Fibroblast of lung (primary cell): ENCODE measurements around the gene EPHB6.

ENCODE experiments used
- EZH2 ChIP-seq: IDR thresholded peaks from 2 replicates; pipeline ENCODE4 v1.5.1; 2012; ENCODE audit warnings: low read length, control low read depth, mild to moderate bottlenecking; ENCODE audit errors: missing control alignments
- TF ChIP-seq, protein P1 (sequence below), 2 donors: IDR thresholded peaks in 1 of 2; conservative IDR thresholded peaks in 1 of 2; 1 replicate in 1 of 2; 2 replicates in 1 of 2; pipeline ENCODE4 v1.5.1; 2011 to 2012; ENCODE audit warnings: low read length in 2 of 2, control low read depth in 1 of 2, inconsistent platforms in 1 of 2, low read depth in 1 of 2, mild to moderate bottlenecking in 1 of 2

DNA sequence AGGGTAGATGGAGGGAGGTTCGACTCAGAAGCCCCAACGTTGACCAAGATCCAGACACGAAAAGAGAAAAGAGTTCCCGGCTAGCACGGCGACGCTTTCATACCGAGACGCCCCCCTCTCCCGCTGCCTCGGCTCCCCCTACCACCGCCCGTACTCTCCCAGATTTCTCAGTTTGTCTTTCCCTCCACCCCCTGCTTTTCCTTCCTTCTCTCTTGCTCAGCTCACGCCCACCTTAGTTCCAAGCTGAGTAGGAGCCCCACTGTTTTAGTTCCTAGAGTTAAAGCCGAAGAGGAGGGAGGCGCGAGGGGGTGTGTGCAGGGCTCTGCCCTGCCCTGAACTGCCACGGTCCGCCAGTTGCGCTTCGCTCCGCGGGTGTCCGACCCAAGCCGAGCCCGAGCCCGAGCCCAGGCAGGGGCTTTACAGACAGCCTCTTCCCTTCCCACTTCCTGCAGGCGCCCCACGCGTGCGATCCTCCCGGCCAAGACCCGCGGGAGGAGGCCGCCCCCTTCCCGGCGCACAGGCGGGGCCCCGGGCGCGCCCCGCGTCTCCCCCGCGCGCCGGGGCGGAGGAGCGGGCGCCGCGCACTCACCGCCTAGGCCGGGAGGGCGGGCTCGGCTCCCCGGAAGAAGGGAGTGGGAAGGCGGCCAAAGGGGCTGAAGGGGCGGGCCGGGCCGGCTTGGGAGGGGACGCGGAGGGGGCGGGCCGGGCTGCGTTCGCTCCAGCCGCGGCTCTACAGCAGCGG is at the start of gene EPHB6:
- TF ChIP-seq, protein P1, sequence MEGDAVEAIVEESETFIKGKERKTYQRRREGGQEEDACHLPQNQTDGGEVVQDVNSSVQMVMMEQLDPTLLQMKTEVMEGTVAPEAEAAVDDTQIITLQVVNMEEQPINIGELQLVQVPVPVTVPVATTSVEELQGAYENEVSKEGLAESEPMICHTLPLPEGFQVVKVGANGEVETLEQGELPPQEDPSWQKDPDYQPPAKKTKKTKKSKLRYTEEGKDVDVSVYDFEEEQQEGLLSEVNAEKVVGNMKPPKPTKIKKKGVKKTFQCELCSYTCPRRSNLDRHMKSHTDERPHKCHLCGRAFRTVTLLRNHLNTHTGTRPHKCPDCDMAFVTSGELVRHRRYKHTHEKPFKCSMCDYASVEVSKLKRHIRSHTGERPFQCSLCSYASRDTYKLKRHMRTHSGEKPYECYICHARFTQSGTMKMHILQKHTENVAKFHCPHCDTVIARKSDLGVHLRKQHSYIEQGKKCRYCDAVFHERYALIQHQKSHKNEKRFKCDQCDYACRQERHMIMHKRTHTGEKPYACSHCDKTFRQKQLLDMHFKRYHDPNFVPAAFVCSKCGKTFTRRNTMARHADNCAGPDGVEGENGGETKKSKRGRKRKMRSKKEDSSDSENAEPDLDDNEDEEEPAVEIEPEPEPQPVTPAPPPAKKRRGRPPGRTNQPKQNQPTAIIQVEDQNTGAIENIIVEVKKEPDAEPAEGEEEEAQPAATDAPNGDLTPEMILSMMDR (conservative IDR thresholded peaks at IDR 0.05 in 1 of 2, IDR thresholded peaks at IDR 0.05 in 1 of 2; ENCODE audit: low read depth in 1 of 2, low read length in 2 of 2) = no peak
- TF ChIP-seq EZH2 = peak; percentile 50
